NCI-H128 (cell line): Measurements from ENCODE around the gene TIPRL.
"Not testable (repeated sequence)": the region's sequence is repeated elsewhere in the genome, so short reads cannot be mapped to it uniquely, and the experiment has no call there.

Experiments used
- DNase-seq: peaks from one replicate; lab custom pipeline; 2025; ENCODE audit not compliant: unreplicated experiment; lab: John Stamatoyannopoulos, UW

The TIPRL gene

DNA sequence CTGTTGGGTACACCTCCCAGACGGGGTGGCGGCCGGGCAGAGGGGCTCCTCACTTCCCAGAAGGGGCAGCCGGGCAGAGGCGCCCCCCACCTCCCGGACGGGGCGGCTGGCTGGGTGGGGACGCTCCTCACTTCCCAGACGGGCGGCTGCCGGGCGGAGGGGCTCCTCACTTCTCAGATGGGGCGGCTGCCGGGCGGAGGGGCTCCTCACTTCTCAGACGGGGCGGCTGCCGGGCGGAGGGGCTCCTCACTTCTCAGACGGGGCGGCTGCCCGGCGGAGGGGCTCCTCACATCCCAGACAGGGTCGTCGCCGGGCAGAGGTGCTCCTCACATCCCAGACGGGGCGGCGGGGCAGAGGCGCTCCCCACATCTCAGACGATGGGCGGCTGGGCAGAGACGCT lies 28.9 kb downstream of the TIPRL start:
- DNase-seq: not testable (repeated sequence)

- no peak for DNase-seq
Observed at GRCh38 chr1:168210312-168210711, 31.6 kb downstream of the TIPRL start.

- no peak for DNase-seq
Observed at GRCh38 chr1:168213349-168213748, 34.6 kb downstream of the TIPRL start.

DNA sequence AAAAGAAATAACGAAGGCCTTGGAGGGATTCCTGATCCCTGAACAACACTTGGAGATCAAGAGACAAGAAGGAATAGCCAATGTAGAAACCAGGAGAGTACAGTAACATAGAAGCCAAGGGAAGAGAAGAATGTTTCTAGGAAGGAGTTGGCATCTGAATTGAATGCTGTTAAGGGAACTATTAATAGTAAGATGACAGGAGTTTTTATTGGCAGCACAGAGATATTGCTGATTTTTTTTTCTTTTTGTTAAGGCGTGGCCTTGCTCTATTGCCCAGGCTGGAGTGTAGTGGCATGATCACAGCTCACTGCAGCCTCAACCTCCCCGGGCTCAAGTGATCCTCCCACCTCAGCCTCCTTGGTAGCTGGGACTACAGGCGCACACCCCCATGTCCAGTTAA lies 37.4 kb downstream of the TIPRL start:
- DNase-seq: no peak

GRCh38 chr1:168217664-168218063 lies 38.9 kb downstream of the TIPRL start:
- DNase-seq: no peak

DNA sequence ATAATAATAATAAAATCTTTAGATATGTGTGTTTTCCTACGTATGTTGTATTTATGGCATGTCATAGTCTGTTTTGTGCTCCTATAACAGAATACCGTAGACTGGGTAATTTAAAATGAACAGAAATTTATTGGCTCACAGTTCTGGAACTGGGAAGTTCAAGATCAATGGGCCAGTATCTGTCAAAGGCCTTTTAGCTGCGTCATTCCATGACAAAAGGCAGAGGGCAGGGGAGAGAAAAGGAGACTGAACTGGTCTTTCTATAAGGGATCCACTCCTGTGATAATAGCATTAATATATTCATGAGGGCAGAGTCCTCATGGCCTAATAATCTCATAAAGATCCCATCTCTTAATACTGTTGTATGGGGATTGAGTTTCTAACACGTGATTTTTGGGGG lies 39.9 kb downstream of the TIPRL start:
- no peak for DNase-seq

DNA sequence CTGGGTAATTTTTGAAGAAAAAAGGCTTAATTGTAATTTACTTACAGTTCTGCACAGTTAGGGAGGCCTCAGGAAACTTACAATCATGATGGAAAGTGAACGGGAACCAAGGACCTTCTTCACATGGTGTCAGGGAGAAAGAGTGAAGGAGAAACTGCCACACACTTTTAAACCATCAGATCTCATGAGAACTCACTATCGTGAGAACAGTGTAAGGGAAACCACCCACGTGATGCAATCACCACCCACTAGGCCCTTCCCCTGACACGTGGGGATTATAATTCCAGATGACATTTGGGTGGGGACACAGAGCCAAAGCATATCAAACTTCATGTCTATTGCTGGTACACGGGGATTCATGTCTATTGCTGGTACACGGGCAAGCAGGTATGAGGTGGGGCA lies 41.7 kb downstream of the TIPRL start:
- DNase-seq: no peak

- no peak for DNase-seq
Observed at GRCh38 chr1:168221275-168221674, 42.5 kb downstream of the TIPRL start.

- DNase-seq: no peak
Observed at GRCh38 chr1:168223261-168223660, 44.5 kb downstream of the TIPRL start.

GRCh38 chr1:168223681-168224540 lies 45.1 kb downstream of the TIPRL start:
- no peak for DNase-seq

DNA sequence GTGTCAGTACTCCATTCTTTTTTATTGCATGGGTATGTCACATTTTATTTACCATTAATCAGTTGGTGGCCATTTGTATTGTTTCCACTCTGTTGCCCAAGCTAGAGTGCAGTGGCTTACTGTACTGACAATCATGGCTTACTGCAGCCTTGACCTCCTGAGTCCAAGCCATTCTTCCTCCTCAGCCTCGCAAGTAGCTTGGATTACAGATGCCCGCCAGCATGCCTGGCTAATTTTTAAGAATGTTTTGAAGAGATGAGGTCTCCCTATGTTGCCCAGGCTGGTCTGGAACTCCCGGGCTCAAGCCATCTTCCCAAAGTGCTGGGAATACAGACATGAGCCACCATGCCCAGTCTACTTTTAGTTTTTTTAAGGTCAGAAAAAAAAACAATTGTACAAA lies 46.2 kb downstream of the TIPRL start:
- DNase-seq: no peak

- peak; percentile 74 for DNase-seq
Observed at GRCh38 chr1:168225476-168226190, 46.9 kb downstream of the TIPRL start, which contains the start of gene SFT2D2. Gene SFT2D2, plus strand, starts transcription at chr1:168226004. Its CDS starts 76 bp downstream, at chr1:168226080.

DNA sequence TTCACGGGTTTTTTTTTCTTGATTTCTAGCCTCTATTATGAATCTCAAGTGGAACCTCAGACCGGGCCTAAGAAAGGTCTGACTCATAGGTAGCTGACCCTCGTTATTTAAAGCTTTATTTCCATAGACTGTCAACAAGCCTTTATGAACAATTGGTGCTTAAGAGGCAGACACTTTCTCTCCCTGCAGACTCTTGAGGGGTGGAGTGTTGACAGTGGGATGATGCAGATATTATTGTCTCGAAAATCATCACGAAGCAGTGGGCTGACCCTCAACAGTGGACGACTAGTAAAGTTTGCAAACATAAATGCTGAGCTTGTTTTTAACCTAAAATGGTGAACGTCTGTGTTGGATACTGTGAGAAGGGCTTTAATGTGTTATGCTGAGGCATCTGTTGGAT lies 48.9 kb downstream of the TIPRL start:
- no peak for DNase-seq

- no peak for DNase-seq
Observed at GRCh38 chr1:168229893-168230292, 51.1 kb downstream of the TIPRL start.

GRCh38 chr1:168230709-168231108 lies 51.9 kb downstream of the TIPRL start:
- no peak for DNase-seq

DNA sequence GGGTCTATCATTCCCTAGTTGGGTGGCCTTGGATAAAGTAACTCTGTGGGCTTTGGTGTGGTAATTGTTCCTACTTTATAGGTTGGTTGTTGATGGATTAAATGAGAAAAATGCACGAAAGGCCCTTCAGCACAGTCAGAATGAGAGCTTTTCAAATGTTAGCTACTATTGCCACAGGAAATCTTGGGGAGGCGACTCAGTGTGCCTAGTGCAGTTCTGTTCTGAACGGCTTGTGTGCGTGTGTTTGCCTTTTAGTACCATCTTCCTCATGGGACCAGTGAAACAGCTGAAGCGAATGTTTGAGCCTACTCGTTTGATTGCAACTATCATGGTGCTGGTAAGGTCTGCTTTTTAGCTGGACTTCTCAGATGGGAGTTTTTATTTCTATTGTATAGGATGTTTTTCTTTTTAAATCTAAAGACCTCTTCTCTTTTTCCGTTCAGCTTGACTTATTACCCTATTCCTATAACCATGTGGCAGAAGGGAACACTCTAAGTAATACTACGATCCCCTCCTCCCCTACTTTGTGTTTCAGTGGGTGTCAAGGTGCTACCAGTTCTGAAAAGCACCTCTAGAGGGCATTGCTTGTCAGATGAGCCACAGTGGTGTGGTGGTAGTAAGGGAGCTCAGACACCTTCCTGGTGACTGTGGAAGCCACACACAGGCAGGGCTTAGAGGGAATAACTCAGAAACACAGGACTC lies 56.2 kb downstream of the TIPRL start:
- no peak for DNase-seq

- DNase-seq: no peak
Observed at GRCh38 chr1:168235548-168235885, 56.8 kb downstream of the TIPRL start.

GRCh38 chr1:168235937-168236336 lies 57.2 kb downstream of the TIPRL start:
- no peak for DNase-seq

DNA sequence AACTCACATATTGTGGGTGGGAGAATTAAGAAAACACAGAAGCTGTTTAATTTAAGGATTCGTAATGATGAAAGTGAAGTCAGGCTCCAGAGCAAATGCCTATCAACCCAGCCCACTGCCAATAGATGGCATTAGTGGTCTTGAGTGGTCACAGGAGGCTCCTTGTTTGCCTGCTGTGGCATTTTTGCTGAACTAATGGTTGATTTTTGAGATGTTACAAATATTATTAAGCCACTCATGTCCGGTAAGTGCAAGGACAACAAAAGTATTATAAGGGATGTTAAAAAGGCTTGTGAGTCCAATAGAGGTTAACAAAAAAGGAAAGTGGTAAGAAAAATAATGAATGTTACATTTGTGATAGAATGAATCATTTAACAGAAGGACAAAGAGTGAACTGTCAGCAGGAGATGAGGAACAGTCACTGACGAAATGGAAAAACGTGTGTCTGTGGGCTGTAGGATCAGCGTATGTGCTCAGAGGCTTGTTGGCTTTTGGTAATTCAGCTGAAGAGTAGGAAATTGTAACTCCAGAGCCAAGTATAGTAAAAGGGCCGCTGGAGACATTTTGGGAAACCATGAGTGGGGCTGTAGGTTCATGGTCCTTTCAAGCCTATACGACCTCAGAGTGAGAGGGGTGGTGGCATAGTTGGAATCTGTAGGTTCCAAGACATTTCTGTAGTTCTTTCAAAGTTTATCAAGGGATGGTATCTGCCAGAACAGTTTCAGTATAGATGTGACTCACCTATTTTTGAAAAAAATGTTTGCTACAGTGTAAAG lies 58.3 kb downstream of the TIPRL start:
- DNase-seq: no peak

DNA sequence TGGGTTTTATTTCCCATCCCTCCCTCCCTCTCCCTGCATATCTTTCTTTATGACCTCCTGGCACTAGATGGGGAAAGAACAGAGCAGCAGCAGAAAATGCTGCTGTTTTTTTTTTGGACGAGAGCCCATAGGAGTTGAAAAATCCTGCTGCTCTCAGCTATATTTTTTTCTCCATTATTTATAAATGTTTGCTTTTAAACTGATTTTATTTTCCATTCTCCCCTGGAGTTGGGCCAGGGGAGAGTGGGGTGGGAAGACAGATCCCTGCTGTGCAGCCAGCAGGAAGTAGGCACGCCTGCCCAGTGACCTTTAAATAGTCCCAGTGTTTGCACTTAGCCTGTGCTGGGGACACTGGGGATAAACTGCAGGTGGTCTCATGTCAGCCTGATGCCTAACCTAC lies 64.4 kb downstream of the TIPRL start:
- no peak for DNase-seq

GRCh38 chr1:168243636-168244212 lies 65.0 kb downstream of the TIPRL start:
- no peak for DNase-seq
